Heart right ventricle (tissue), 16 donors: ENCODE results near the gene TTC7B. TPM values are rescaled to one million over a fixed set of nuclear protein-coding genes. Genes with fewer than 3 reads are reported as not detected.
A peak's percentile ranks its signal among the peaks of the same experiment; 100 is the strongest.

Source experiments
- ATAC-seq, 8 donors: fragments of 200-7000 bp; cut with Tn5 transposase; one replicate each; pipeline ENCODE4 v1.9.1; 2020; ENCODE audit warnings: mild to moderate bottlenecking in 8 of 8, moderate library complexity in 8 of 8, moderate number of reproducible peaks in 1 of 8
- DNase-seq, 2 donors: peaks; one replicate each; pipeline ENCODE4 v3.0.0-alpha.2; 2020
- H3K27ac ChIP-seq, 10 donors: fragments of 200-600 bp; sonication (generic) in 2 of 10; one replicate each; pipeline versions ENCODE4 v1.5.0 to v1.8.0; 2020 to 2022; ENCODE audit warnings: mild to moderate bottlenecking in 3 of 10
- H3K27me3 ChIP-seq, 7 donors: fragments of 200-600 bp; one replicate each; pipeline ENCODE4 v1.8.0; 2021 to 2022; ENCODE audit warnings: mild to moderate bottlenecking in 2 of 7
- H3K36me3 ChIP-seq, 9 donors: fragments of 200-600 bp; sonication (generic) in 1 of 9; one replicate each; pipeline versions ENCODE4 v1.5.0 to v1.8.0; 2020 to 2022; ENCODE audit warnings: mild to moderate bottlenecking in 2 of 9
- H3K4me1 ChIP-seq, 9 donors: fragments of 200-600 bp; sonication (generic) in 1 of 9; one replicate each; pipeline versions ENCODE4 v1.5.0 to v1.8.0; 2020 to 2022; ENCODE audit warnings: mild to moderate bottlenecking in 4 of 9
- H3K4me3 ChIP-seq, 10 donors: fragments of 200-600 bp; sonication (generic) in 2 of 10; one replicate each; pipeline versions ENCODE4 v1.5.0 to v1.8.0; 2020 to 2022; ENCODE audit warnings: mild to moderate bottlenecking in 7 of 10, moderate library complexity in 2 of 10
- H3K9me3 ChIP-seq, 11 donors: fragments of 200-600 bp in 10 of 11; sonication (generic) in 2 of 11; one replicate each; pipeline versions ENCODE4 v1.5.0 to v1.8.0; 2013 to 2022; ENCODE audit warnings: mild to moderate bottlenecking in 2 of 11, control low read depth in 1 of 11, moderate library complexity in 1 of 11
- WGBS, 2 donors: extraction: QIAGEN DNeasy Blood & Tissue Kit; methylation state at CpG; one replicate each; pipeline ENCODE4 v1.1.7; 2013; ENCODE audit warnings: inconsistent platforms in 1 of 2; 5-methylcytosine and 5-hydroxymethylcytosine counted together
- intact Hi-C, 10 donors: fragments of 100-400 bp; cut with DNase I; formaldehyde crosslinking; loops; one replicate each; pipeline versions ENCODE4 v1.11.1 to v1.14.2; 2022
- polyA plus RNA-seq, 2 donors: library from polyadenylated mRNA; stranded (reverse); fragments of 200-250 nt; gene quantifications; one replicate each; pipeline ENCODE4 v1.2.3, GENCODE V29; 2013
- total RNA-seq, 10 donors: library from RNA; stranded (reverse); fragmentation: NEBNext Ultra II Directional in 3 of 10; extraction: Animal tissue kit (Norgen Biotek cat#: 25700) in 3 of 10; gene quantifications; one replicate each; pipeline versions ENCODE4 v1.2.1 to v1.2.4, GENCODE V29; 2021 to 2023
- TF ChIP-seq, protein P1 (sequence below), 9 donors: fragments of 200-600 bp; sonication (generic) in 2 of 9; IDR thresholded peaks; one replicate each; pipeline versions ENCODE4 v1.5.0 to v1.8.0; 2021 to 2022; ENCODE audit warnings: antibody characterized with exemption in 9 of 9, mild to moderate bottlenecking in 5 of 9, moderate library complexity in 1 of 9
- donor health status: Arrhythmogenic right ventricular cardiomyopathy.
- donor health status: ischemic (EF 13 %, LVEDD 7.1; RV severe dilation, severe dysfunction).
- donor health status: healthy with polysubstance abuse.
- donor health status: DM: no; HTN: yes; CAD: no.
- donor health status: DM: no; HTN: no; CAD: no.
- donor health status: ischemic (EF 25% LVEDD 6.9; RV normal size, moderate dysfunction).
- donor health status: ischemic (EF 25% LVEDD 5.7; RV mildly dilated, moderate dysfunction).
- donor health status: healthy.
- donor health status: DM: yes; HTN: yes; CAD: no.
- donor health status: Ischemic cardiomyopathy.
- donor health status: ischemic (EF 35%, LVEDD 5.7; RV mildly dilated, moderate dysfunction).
- donor health status: nonischemic (EF 11% LVEDD 7.7; RV severe dilation, severe dysfunction).
- donor health status: DM: yes; HTN: yes; CAD: no.
- donor health status: PGD.
- donor health status: ischemic (EF 29% LVEDD 5.4; RV normal size, mild dysfunction).
- donor health status: nonischemic (EF 23%, LVEDD 6.1; RV moderate dilation, normal function).

The TTC7B gene
- total and polyA plus RNA-seq, 12 donors: 23.0 to 79.4 (median 65.5) TPM

DNA sequence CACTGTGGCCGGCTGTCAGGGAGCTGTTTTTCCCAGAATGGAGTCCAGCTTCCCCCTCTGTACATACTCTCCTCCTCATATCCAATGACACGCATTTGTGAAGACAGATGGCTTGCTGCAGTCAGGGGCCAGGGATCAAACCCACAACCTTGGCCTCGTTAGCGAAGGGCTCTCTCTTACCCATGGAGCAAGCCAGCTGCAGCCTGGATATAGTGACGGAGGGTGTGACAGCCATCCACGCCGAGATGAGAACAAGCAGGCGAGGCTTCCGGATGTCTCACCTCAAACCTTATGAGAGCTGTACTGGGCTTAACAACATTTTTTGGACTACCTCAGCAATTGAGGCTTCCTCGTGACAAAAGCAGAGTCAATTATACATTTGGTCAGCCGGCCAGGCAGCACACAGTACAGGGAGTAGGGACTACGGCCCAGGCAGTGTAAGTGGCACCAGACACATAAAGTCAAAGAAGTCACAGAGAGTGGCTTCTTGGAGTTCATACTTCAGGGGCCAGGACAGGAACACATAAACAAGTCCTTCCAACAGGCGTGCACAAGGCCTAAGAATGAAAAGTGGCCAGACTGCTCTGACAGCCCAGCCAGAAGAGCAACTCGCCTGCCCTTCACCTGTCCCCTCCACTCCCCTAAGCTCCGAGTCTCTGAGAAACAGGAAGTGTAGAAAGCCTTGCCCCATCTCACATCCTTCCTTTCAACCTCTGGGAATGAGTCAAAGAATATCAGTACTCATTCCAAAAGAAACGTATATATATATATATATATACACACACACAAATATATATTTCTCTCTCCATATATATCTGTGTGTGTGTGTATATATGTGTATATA is 115.1 kb downstream of the TTC7B start:
- ATAC-seq: peak in 1 of 8 donors; percentile 15
- TF ChIP-seq, protein P1, sequence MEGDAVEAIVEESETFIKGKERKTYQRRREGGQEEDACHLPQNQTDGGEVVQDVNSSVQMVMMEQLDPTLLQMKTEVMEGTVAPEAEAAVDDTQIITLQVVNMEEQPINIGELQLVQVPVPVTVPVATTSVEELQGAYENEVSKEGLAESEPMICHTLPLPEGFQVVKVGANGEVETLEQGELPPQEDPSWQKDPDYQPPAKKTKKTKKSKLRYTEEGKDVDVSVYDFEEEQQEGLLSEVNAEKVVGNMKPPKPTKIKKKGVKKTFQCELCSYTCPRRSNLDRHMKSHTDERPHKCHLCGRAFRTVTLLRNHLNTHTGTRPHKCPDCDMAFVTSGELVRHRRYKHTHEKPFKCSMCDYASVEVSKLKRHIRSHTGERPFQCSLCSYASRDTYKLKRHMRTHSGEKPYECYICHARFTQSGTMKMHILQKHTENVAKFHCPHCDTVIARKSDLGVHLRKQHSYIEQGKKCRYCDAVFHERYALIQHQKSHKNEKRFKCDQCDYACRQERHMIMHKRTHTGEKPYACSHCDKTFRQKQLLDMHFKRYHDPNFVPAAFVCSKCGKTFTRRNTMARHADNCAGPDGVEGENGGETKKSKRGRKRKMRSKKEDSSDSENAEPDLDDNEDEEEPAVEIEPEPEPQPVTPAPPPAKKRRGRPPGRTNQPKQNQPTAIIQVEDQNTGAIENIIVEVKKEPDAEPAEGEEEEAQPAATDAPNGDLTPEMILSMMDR (IDR thresholded peaks at IDR 0.05): no peak
- WGBS, 2 donors: 74 to 76% methylated on average over 16 of the region's 16 CpGs

DNA sequence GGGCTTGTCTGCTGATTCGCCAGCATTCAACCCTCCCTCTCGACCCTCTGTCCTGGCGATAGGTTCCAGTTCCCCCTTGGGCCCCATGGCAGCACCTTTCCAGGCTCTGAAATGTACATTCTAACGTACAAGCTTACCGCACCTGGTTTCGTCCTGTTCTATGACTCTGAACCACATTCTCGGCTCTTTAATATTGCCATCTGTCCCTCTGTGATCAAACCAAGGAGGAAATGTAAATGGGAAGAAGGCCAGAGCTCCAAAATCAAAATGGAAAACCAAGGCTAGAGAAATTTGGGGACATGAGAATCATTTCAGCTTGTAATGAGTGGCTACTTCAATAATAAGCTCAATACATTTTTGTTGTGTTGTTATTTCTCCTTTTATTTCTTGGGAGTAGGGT is 117.2 kb downstream of the TTC7B start:
- TF ChIP-seq, protein P1 (IDR thresholded peaks at IDR 0.05): no peak
- Histone ChIP-seq H3K27ac (peak overlapping the region in 9 of 10 donors; percentile 60 to 88 (median 74)), H3K4me3 (no peak overlapping the region), H3K36me3 (no peaks in the 10 kb centered on the region), H3K4me1 (peaks cover 13 to 49% (median 40%) of the 10 kb centered on the region in 9 donors), H3K27me3 (no peaks in the 10 kb centered on the region), H3K9me3 (no peaks in the 10 kb centered on the region)
- intact Hi-C loops: loop anchor here in 8 of 10 donors (2.0 to 10.0 kb wide), 9 partner anchors 58 to 397 kb away; partner anchors contain the start of gene CALM1 (in 2 of the 8)
- WGBS, 2 donors: 72 to 76% methylated on average over 7 of the region's 7 CpGs
- no peak for ATAC-seq
- no peak for DNase-seq

More for the DNA sequence above, 115.1 kb downstream of the TTC7B start:
- H3K36me3 ChIP-seq: no peaks in the 10 kb centered on the region
- peak overlapping the region in 5 of 10 donors; percentile 9 to 52 (median 35) for H3K27ac ChIP-seq
- intact Hi-C loops: loop anchor here in 1 of 10 donors (5.0 kb wide), 2 partner anchors 51 to 394 kb away; no protein-coding TSS in a partner anchor
- peaks cover 13 to 45% (median 35%) of the 10 kb centered on the region in 9 donors for H3K4me1 ChIP-seq
- no peaks in the 10 kb centered on the region for H3K9me3 ChIP-seq
- no peak for DNase-seq
- no peaks in the 10 kb centered on the region for H3K27me3 ChIP-seq
- no peak overlapping the region for H3K4me3 ChIP-seq

DNA sequence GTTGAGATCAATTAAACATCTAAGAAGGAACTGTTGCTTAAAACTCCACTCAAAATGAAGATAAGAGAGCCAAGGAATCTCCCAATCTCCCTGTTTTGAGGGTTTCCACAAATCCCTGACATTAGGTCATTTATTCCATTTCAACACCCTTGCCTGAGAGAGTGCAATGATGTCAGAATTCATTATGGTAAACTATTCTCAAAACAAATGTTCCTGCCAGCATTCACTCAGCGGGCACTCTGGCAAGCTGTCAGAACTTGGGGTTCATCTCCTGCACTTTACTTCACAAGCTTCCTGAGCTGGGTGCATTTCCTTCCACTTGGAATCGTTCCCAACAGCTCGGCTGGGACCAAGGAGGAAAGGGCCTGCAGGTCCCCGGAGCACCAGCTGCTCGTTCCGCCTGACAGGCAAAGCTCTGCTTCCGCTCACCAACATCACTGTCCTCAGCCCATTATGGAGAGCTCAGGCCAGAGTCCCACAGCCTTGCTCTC is 117.8 kb downstream of the TTC7B start:
- 8 to 14% methylated on average over 7 of the region's 7 CpGs for WGBS, 2 donors
- H3K4me1 ChIP-seq: peaks cover 13 to 47% (median 40%) of the 10 kb centered on the region in 9 donors
- TF ChIP-seq, protein P1 (IDR thresholded peaks at IDR 0.05): no peak
- intact Hi-C loops: loop anchor here in 8 of 10 donors (1.0 to 10.0 kb wide), 10 partner anchors 59 to 396 kb away; partner anchors contain the start of gene CALM1 (in 2 of the 8)
- H3K36me3 ChIP-seq: no peaks in the 10 kb centered on the region
- ATAC-seq: peak; percentile 67 to 83 (median 74)
- H3K4me3 ChIP-seq: no peak overlapping the region
- DNase-seq: peak; percentile 70 to 78
- no peaks in the 10 kb centered on the region for H3K9me3 ChIP-seq
- no peaks in the 10 kb centered on the region for H3K27me3 ChIP-seq
- peak overlapping the region in 9 of 10 donors; percentile 60 to 88 (median 74) for H3K27ac ChIP-seq

DNA sequence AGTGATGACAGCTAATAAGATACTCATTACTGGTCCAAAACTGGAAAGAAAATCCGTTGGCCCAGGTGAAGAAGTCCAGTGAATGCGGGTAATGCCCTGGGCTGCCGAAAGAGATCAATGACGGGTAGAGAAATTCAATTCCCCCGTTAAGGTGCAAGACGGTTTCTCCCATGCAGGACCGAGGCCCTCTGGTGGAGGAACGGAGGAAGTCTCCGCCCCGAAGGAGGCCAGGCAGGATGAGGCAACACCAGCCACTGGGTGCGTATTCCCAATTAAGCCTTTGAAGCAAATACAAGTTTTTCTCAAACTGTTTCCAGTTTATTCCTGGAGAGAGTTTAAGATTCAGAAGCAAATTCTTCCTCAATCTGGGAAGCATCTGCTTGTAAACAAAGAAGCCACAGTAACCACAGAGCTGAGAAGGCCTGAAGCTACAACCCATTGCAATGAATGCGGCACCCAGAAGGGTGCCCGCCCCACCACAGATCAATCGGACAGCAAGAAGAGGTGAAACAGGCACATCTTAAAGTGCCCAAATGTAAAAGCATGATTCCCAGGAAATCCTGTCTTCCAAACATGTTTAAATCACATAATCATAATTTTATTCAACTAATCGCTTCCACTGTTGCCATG is 118.5 kb downstream of the TTC7B start:
- Histone ChIP-seq H3K4me3 (peak overlapping the region in 2 of 10 donors; percentile 7 to 35), H3K9me3 (no peaks in the 10 kb centered on the region), H3K36me3 (no peaks in the 10 kb centered on the region), H3K4me1 (peaks cover 13 to 47% (median 40%) of the 10 kb centered on the region in 9 donors), H3K27me3 (no peaks in the 10 kb centered on the region), H3K27ac (peak overlapping the region; percentile 33 to 88 (median 73))
- intact Hi-C loops: loop anchor here in 9 of 10 donors (1.0 to 10.0 kb wide), 13 partner anchors 60 to 397 kb away; partner anchors contain the start of gene CALM1 (in 3 of the 9)
- TF ChIP-seq, protein P1 (IDR thresholded peaks at IDR 0.05): peak; percentile 93 to 98 (median 97)
- 20 to 23% methylated on average over 15 of the region's 15 CpGs for WGBS, 2 donors
- DNase-seq: peak; percentile 82 to 89
- peak; percentile 81 to 97 (median 92) for ATAC-seq
